PFSK-1 (cell line): ENCODE results near the gene VAV2.

Experiments used
- FOXP2 ChIP-seq: optimal IDR thresholded peaks from 2 replicates; pipeline ENCODE3; 2011; ENCODE audit warnings: borderline replicate concordance, control low read depth, inconsistent platforms; ENCODE audit not compliant: insufficient read depth; ENCODE audit errors: extremely low read length, extremely low read depth
- POLR2AphosphoS5 ChIP-seq: IDR thresholded peaks from 2 replicates; pipeline ENCODE4 v1.6.1; 2012; ENCODE audit warnings: low read depth, mild to moderate bottlenecking, control low read depth, low read length, moderate library complexity
- REST ChIP-seq, 2 experiments: IDR thresholded peaks; 2 replicates each; pipeline versions ENCODE4 v1.6.1 to v1.8.0; 2011 to 2012; ENCODE audit warnings: low read depth in 2 of 2, low read length in 2 of 2, control low read depth in 1 of 2, inconsistent platforms in 1 of 2, mild to moderate bottlenecking in 1 of 2, moderate library complexity in 1 of 2; ENCODE audit not compliant: insufficient read depth in 1 of 2
- SIN3A ChIP-seq: IDR thresholded peaks from 2 replicates; pipeline ENCODE4 v1.6.1; 2012; ENCODE audit warnings: mild to moderate bottlenecking, low read length, moderate library complexity, borderline replicate concordance; ENCODE audit not compliant: insufficient read depth
- TAF1 ChIP-seq: IDR thresholded peaks from 2 replicates; pipeline ENCODE4 v1.6.1; 2012; ENCODE audit warnings: low read length, control low read depth, borderline replicate concordance; ENCODE audit not compliant: insufficient read depth

The VAV2 gene

GRCh38 chr9:133904346-133905090 is 87.6 kb downstream of the VAV2 start:
- TF ChIP-seq SIN3A (no peak), POLR2AphosphoS5 (no peak), TAF1 (no peak), FOXP2 (no peak), REST (IDR thresholded peaks at IDR 0.05; ENCODE audit: insufficient read depth in 1 of 2, low read depth in 2 of 2, low read length in 2 of 2) (no peak)

GRCh38 chr9:133901184-133901835 is 90.8 kb downstream of the VAV2 start:
- TF ChIP-seq POLR2AphosphoS5, result no peak
- TF ChIP-seq TAF1, result no peak
- TF ChIP-seq REST (IDR thresholded peaks at IDR 0.05; ENCODE audit: insufficient read depth in 1 of 2, low read depth in 2 of 2, low read length in 2 of 2), result no peak
- TF ChIP-seq FOXP2, result no peak
- TF ChIP-seq SIN3A, result no peak

- TF ChIP-seq TAF1, result no peak
These were observed 94.4 kb downstream of the VAV2 start for GRCh38 chr9:133897675-133898074.

GRCh38 chr9:133895335-133895734 is 96.8 kb downstream of the VAV2 start:
- no peak for TF ChIP-seq REST (IDR thresholded peaks at IDR 0.05; ENCODE audit: insufficient read depth in 1 of 2, low read depth in 2 of 2, low read length in 2 of 2)
- no peak for TF ChIP-seq TAF1
- no peak for TF ChIP-seq POLR2AphosphoS5
- no peak for TF ChIP-seq SIN3A
- TF ChIP-seq FOXP2, result no peak

- TF ChIP-seq TAF1 (no peak), REST (IDR thresholded peaks at IDR 0.05; ENCODE audit: insufficient read depth in 1 of 2, low read depth in 2 of 2, low read length in 2 of 2) (no peak), FOXP2 (no peak), SIN3A (no peak)
These were observed 97.5 kb downstream of the VAV2 start for GRCh38 chr9:133894377-133895321.
